ENCODE results near the gene CCDC136.

GRCh38 chr7:128745706-128746105, 46.1 kb upstream of the CCDC136 start:
- no peak for TF ChIP-seq CTCF (IDR thresholded peaks at IDR 0.05)
- no peak for TF ChIP-seq POLR2A (IDR thresholded peaks at IDR 0.05)

Measured in tibial nerve (tissue), 3 donors.